Right ventricle myocardium inferior (tissue), 1 donor: ENCODE measurements around the gene PARP12. TPM values are rescaled to one million over a fixed set of nuclear protein-coding genes. Genes with fewer than 3 reads are reported as not detected.

Experiments
- ATAC-seq: fragments of 200-7000 bp; cut with Tn5 transposase; one replicate; pipeline ENCODE4 v1.9.1; 2020; ENCODE audit warnings: mild to moderate bottlenecking, moderate library complexity
- DNase-seq: peaks from one replicate; pipeline ENCODE4 v3.0.0; 2021; ENCODE audit errors: missing footprints
- intact Hi-C: fragments of 100-400 bp; cut with DNase I; formaldehyde crosslinking; loops from one replicate; pipeline ENCODE4 v1.11.0; 2022
- total RNA-seq: library from RNA; stranded (reverse); fragmentation: NEBNext Ultra II Directional; extraction: Animal tissue kit (Norgen Biotek cat#: 25700); gene quantifications from one replicate; pipeline ENCODE4 v1.2.1, GENCODE V29; 2021
- donor health status: DM: no; HTN: yes; CAD: no; lungs with severe emphysema.

The PARP12 gene
- total RNA-seq, 1 donor from 2014 or later = 13.2 TPM

GRCh38 chr7:139984642-139985539 is 77.9 kb downstream of the PARP12 start:
- DNase-seq (no peak), ATAC-seq (no peak)
- intact Hi-C loops = no loop called here

- DNase-seq (no peak), ATAC-seq (no peak)
- intact Hi-C loops = no loop called here
These were observed 79.5 kb downstream of the PARP12 start for GRCh38 chr7:139982927-139983920.

- ATAC-seq (no peak), DNase-seq (no peak)
- intact Hi-C loops = no loop called here
These were observed 81.2 kb downstream of the PARP12 start for GRCh38 chr7:139981511-139981895.

- DNase-seq (no peak), ATAC-seq (no peak)
- intact Hi-C loops = no loop called here
These were observed 85.7 kb downstream of the PARP12 start for GRCh38 chr7:139976838-139977656.

GRCh38 chr7:139976055-139976837 is 86.5 kb downstream of the PARP12 start:
- ATAC-seq = no peak
- DNase-seq = no peak
- intact Hi-C loops = no loop called here

GRCh38 chr7:139974179-139974811 is 88.5 kb downstream of the PARP12 start:
- ATAC-seq = no peak
- DNase-seq = no peak
- intact Hi-C loops = no loop called here

Other genes starting within 250 kb of the PARP12 start
- 6.0 TPM for gene TBXAS1, start 233.7 kb downstream of the PARP12 start, total RNA-seq
- 8.1 TPM for gene KDM7A, start 114.0 kb upstream of the PARP12 start, total RNA-seq